ENCODE measurements around the gene ZNF479.
"Not testable (repeated sequence)": the region's sequence is repeated elsewhere in the genome, so short reads cannot be mapped to it uniquely, and the experiment has no call there.

Gene ZNF479

GRCh38 chr7:57132336-57132735, at the start of gene ZNF479:
ZNF479 (minus strand) TSS chr7:57132436; CDS start chr7:57132324, 112 bp downstream.
- not testable (repeated sequence) for DNase-seq (ENCODE audit: low spot score)

- DNase-seq (ENCODE audit: low spot score), result no peak
These were observed 49.8 kb upstream of the ZNF479 start for GRCh38 chr7:57182031-57182430.

- no peak for DNase-seq (ENCODE audit: low spot score)
These were observed 49.0 kb upstream of the ZNF479 start for GRCh38 chr7:57181281-57181680.

GRCh38 chr7:57179776-57180415, 47.7 kb upstream of the ZNF479 start:
- no peak for DNase-seq (ENCODE audit: low spot score)

GRCh38 chr7:57178768-57179139, 46.5 kb upstream of the ZNF479 start:
- no peak for DNase-seq (ENCODE audit: low spot score)

GRCh38 chr7:57177856-57178767, 45.9 kb upstream of the ZNF479 start:
- no peak for DNase-seq (ENCODE audit: low spot score)

- DNase-seq (ENCODE audit: low spot score), result no peak
These were observed 44.8 kb upstream of the ZNF479 start for GRCh38 chr7:57176928-57177635.

- no peak for DNase-seq (ENCODE audit: low spot score)
These were observed 33.2 kb upstream of the ZNF479 start for GRCh38 chr7:57165285-57165899.

- DNase-seq (ENCODE audit: low spot score), result not testable (repeated sequence)
These were observed 12.0 kb downstream of the ZNF479 start for GRCh38 chr7:57120123-57120784.

Measured in hepatic stellate cell (primary cell).